ENCODE data around the gene GLB1L3.
"Not testable (repeated sequence)": the region's sequence is repeated elsewhere in the genome, so short reads cannot be mapped to it uniquely, and the experiment has no call there.

The GLB1L3 gene

DNA sequence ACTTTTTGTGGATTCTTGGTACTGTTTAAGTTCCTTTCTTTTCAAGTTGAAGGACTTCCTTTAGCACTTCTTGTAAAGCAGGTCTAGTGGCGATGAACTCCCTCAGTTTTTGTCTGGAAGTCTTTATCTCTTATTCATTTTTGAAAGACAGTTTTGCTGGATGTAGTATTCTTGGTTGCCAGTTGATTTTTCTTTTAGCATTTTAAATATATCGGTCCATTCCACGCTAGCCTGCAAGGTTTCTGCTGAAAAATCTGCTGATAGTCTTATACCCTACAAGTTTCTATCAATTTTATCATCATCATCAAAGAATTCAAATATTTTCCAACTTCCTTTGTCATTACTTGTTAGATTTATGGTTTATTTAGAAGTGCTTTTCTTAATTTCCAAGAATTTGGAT, 40.9 kb downstream of the GLB1L3 start:
- DNase-seq (ENCODE audit: low spot score), result no peak

GRCh38 chr11:134321373-134321772, 45.2 kb downstream of the GLB1L3 start:
- not testable (repeated sequence) for DNase-seq (ENCODE audit: low spot score)

GRCh38 chr11:134322553-134322952, 46.4 kb downstream of the GLB1L3 start:
- DNase-seq (ENCODE audit: low spot score), result no peak

DNA sequence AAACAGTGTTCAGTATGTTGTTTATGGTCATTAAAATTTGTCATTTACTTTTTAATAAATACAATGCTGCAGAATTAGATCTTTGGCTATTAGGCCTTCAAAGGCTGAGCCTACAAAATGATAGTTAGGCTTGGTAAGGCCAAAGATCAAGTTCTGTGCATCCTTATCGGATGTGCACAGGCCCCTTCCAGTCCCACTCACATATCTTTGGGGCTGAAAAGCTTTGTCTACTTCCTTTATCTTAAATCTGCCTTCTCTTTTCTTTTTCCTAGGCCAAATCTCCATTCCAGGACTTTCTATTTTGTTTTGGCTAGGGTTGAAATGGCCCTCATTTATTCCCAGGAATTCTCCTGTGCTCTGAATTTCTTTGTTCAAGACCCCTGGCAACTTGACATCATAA, 52.3 kb downstream of the GLB1L3 start:
- DNase-seq (ENCODE audit: low spot score), result no peak

- no peak for DNase-seq (ENCODE audit: low spot score)
Measured at GRCh38 chr11:134330611-134331353, 54.6 kb downstream of the GLB1L3 start.

- peak; percentile 99 for DNase-seq (ENCODE audit: low spot score)
Measured at GRCh38 chr11:134331354-134332188, 55.4 kb downstream of the GLB1L3 start, which contains the start of gene GLB1L2. Gene GLB1L2 (plus strand): TSS chr11:134331988. CDS start chr11:134332062, 74 bp downstream.

GRCh38 chr11:134332189-134332631, 56.0 kb downstream of the GLB1L3 start:
- DNase-seq (ENCODE audit: low spot score), result peak; percentile 72

- no peak for DNase-seq (ENCODE audit: low spot score)
Measured at GRCh38 chr11:134332782-134333181, 56.6 kb downstream of the GLB1L3 start.

- DNase-seq (ENCODE audit: low spot score), result no peak
Measured at GRCh38 chr11:134333312-134333711, 57.1 kb downstream of the GLB1L3 start.

GRCh38 chr11:134333946-134334345, 57.8 kb downstream of the GLB1L3 start:
- no peak for DNase-seq (ENCODE audit: low spot score)

DNA sequence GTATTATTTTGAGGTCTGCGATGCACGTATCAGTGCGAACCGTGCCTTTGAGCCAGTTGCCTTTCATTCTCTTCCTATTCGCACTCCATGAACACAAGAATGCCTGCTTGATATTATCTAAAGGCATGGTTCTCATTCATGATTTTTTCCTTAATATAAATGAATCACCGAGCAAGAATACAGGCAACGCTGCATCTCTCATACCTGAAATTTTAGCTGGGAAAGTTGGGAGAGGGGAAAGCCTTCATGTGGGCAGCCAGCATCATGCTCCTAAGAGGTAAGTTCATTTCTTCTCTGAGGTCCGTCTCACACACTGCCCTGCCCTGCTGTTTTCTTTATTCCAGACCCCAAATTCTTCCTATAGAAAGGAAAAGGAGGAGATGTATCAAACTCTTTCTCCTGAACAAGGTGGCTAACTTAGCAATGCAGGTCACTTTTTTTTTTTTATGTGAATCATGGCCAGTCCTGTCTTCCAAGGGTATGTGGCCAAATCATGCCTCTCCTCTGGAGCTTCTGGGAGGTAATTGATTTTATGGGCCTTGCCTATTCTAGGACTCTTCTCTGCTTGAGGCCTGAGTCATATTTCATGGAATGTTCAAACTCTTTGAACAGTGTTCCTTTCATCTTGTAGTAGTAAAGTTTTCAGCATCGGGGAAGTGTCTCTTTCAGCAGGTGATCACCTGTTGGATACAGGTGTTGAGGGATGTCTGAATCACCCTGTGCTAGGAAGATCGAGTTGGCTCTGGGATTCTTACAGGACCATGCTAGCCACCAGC, 58.8 kb downstream of the GLB1L3 start:
- DNase-seq (ENCODE audit: low spot score), result no peak

- DNase-seq (ENCODE audit: low spot score), result no peak
Measured at GRCh38 chr11:134337051-134337450, 60.9 kb downstream of the GLB1L3 start.

GRCh38 chr11:134338068-134338467, 61.9 kb downstream of the GLB1L3 start:
- no peak for DNase-seq (ENCODE audit: low spot score)

GRCh38 chr11:134338654-134339053, 62.5 kb downstream of the GLB1L3 start:
- DNase-seq (ENCODE audit: low spot score), result no peak

DNA sequence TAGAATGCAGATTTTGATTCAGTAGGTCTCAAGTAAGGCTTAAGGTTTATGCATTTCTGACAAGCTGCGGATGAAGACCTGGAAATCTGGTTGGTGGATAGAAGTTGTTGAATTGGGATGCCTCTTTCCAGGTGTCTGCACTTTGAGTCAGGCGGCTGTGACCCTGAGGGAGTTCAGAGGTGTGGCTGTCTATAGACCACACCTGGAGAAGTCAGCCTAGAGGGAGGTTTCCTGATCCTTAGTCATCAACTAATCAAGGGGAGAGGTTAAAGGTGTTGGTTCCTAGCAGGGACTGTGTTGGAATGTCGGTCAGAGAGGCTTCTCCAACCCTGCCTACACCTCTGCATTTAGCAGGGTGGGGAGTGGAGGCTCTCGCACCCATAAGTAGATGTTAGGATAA, 63.6 kb downstream of the GLB1L3 start:
- no peak for DNase-seq (ENCODE audit: low spot score)

GRCh38 chr11:134340354-134340964, 64.3 kb downstream of the GLB1L3 start:
- peak; percentile 3 for DNase-seq (ENCODE audit: low spot score)

GRCh38 chr11:134341805-134342571, 65.8 kb downstream of the GLB1L3 start:
- DNase-seq (ENCODE audit: low spot score), result peak; percentile 27

- peak; percentile 6 for DNase-seq (ENCODE audit: low spot score)
Measured at GRCh38 chr11:134342572-134343340, 66.6 kb downstream of the GLB1L3 start.

GRCh38 chr11:134343646-134344045, 67.5 kb downstream of the GLB1L3 start:
- DNase-seq (ENCODE audit: low spot score), result no peak

Measured in iPS-NIHi11 (cell line).